OCI-LY7 (cell line): ENCODE measurements around the gene TNKS1BP1.

Experiments used
- EZH2phosphoT487 ChIP-seq: fragments of 200-600 bp; sonication (generic); IDR thresholded peaks from 2 replicates; pipeline ENCODE4 v1.6.1; 2018; ENCODE audit warnings: low read depth, borderline replicate concordance, mild to moderate bottlenecking, mixed run types, antibody characterized with exemption, low read length, moderate library complexity, mixed read lengths
- TF ChIP-seq, protein P1 (sequence below): fragments of 200-600 bp; sonication (generic); conservative IDR thresholded peaks from 2 replicates; pipeline ENCODE4 v1.5.1; 2014; ENCODE audit warnings: mild to moderate bottlenecking, antibody characterized with exemption, low read length, moderate library complexity, mixed read lengths

DNA sequence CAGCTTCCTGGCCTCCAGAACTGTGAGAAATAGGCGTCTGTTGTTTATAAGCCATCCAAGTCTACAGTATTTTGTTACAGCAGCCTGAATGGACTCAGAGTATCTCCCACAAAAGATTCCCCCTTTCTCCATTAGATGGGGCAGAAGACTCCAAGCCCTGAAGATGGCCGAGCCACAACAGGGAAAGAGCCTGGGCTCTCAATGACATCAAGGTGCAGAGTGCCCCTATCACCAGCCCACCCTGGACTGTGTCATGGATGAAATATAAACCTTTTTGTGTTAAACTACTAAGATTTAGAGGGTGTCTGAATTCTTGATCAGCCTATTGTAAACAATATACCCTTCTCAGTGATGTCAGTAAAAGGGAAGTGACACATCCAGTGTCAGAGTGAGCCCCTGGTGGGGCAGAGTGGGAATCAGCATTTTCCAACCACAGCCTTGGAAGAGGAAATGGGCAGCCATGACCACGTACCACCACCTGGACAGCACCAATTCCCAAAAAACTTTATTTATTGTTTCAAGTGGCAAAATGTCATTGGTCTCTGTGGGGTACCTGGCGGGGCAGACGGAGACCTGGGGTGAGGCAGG lies 25.5 kb downstream of the TNKS1BP1 start:
- TF ChIP-seq, protein P1, sequence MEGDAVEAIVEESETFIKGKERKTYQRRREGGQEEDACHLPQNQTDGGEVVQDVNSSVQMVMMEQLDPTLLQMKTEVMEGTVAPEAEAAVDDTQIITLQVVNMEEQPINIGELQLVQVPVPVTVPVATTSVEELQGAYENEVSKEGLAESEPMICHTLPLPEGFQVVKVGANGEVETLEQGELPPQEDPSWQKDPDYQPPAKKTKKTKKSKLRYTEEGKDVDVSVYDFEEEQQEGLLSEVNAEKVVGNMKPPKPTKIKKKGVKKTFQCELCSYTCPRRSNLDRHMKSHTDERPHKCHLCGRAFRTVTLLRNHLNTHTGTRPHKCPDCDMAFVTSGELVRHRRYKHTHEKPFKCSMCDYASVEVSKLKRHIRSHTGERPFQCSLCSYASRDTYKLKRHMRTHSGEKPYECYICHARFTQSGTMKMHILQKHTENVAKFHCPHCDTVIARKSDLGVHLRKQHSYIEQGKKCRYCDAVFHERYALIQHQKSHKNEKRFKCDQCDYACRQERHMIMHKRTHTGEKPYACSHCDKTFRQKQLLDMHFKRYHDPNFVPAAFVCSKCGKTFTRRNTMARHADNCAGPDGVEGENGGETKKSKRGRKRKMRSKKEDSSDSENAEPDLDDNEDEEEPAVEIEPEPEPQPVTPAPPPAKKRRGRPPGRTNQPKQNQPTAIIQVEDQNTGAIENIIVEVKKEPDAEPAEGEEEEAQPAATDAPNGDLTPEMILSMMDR = no peak
- TF ChIP-seq EZH2phosphoT487 = no peak
